Right forelimb (tissue), 1 donor: ENCODE results near the gene TMEM183A.
"Not testable (repeated sequence)": the region's sequence is repeated elsewhere in the genome, so short reads cannot be mapped to it uniquely, and the experiment has no call there.

ENCODE experiments used
- DNase-seq: peaks from one replicate; pipeline ENCODE4 v3.0.0-alpha.2; 2018

The TMEM183A gene

GRCh38 chr1:203006948-203007871, at the start of gene TMEM183A:
Gene TMEM183A, plus strand, starts transcription at chr1:203007374. Its CDS starts 92 bp downstream, at chr1:203007466.
- DNase-seq = peak; percentile 96

DNA sequence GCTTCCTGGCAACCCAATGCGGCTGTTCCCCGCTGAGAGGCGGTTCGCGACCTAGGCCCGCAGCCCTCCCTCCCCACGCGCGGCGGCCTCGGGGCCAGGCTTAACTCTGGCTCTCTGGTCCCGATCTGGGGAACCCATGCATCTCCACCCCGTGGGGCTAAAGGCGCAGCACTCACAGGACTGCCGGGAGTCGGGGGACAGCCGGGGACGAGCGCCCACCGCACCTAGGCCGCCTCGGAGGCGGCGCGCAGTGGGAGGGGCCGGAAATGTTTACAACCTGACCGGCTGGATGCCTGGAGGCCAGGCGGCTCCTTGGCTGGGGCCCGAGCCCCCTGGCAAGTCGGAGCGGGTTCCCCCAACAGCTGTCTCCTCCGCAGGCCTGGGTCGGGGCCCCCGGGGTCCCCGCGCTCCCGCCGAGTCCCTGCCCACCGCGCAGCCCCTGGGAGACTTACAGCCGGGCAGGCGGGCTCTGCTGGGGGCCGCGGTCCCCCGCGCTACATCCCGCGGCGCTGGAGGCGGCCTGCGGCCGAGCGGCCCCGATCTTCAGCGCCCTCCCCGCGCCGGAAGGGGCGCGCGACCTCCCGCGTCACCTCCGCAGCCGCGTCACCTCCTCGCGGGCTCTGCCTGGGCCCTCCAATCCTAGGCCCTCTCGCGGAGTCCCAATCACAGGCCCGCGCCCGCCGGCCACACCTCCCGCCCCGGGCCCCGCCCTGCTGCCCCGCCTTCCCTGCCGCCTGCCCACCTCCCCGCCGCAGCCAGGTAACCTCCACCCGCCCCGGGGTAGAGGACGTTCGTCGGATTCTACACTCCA, 49.2 kb upstream of the TMEM183A start, which contains the start of gene ADIPOR1:
TSS of gene ADIPOR1 (minus strand) at position 580 of the 811 bp plus-strand sequence. CDS start 7,242 bp downstream, outside the sequence.
- peak; percentile 89 for DNase-seq

- no peak for DNase-seq
Measured at GRCh38 chr1:202958544-202959275, 48.5 kb upstream of the TMEM183A start.

- DNase-seq = no peak
Measured at GRCh38 chr1:202959276-202959620, 47.9 kb upstream of the TMEM183A start.

GRCh38 chr1:202961220-202961880, 45.8 kb upstream of the TMEM183A start:
- DNase-seq = no peak

GRCh38 chr1:202964791-202965410, 42.3 kb upstream of the TMEM183A start:
- peak; percentile 46 for DNase-seq

DNA sequence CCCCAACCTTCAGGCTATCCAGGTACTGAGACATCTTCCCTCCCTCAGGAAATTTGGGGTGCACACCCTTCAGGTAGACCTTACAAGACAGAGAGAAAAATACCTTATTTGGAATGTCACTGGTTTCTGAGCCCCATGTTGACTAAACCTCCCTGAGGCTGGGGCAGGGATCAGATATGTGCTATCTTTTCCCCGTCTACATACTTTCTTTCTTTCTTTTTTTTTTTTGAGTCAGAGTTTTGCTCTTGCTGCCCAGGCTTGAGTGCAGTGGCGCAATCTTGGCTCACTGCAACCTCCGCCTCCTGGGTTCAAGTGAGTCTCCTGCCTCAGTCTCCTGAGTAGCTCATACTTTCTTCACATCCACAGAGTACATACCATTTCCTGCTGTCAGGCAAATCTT, 41.8 kb upstream of the TMEM183A start:
- no peak for DNase-seq

DNA sequence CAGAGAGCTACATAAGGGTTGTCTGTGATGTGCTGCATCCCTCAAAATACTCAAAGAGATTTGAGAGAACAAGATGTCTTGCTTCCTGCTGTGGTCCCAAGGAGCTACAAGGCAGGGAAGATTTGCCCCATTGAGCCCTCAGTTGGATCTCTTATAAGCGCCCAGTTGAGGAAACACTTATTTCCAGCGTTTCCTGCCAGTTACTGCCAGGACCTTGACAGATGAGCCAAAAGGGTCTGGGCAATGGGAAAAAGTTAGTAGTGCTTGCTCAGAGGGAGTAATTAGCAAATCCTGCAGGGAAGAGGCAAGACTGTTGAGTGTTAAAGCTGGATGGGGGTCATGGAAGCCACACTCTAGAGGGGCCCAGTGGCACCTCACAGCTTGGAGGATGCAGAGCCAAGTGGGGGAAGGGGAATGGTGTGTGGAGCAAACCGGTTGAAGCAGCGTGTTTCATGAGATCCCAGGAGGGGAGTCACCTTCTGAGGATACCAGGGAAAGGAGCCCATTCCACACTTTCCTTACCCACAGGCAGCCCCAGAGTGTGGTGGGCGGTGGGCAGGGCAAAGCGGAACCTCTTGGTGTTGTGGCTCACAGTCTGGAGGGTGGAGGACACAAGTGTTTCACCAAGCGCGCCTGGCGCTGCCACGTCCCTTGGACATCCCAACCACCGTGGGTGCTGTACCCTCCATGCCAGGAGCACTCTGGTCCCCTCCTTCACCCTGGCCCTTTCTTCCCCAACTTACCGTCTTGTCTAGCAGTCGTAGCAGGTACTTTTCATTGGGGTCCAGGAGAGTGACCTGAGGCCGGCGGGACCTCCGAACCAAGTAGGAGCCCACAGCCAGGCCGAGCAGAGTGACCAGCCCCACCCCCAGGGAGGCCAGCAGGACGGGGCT, 40.9 kb upstream of the TMEM183A start:
- DNase-seq = no peak

GRCh38 chr1:202967684-202968281, 39.4 kb upstream of the TMEM183A start:
- peak; percentile 48 for DNase-seq

DNA sequence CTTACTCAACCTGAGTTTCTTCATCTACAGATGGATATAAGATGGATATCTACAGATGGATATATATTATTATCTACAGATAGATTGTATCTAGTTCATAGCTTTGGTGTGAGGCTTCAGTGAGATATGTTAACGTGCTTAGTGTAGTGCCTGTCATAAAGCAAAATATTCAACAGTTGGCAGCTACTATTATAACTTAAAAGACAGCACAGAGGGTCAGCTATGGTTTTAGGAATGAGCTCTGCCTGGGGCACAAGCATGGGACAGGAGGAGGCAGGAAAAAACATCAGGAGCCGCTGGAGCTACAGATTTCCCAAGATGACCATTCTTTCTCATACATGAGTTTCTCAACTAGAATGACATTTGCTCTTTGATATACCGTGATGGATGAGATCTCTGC, 38.8 kb upstream of the TMEM183A start:
- no peak for DNase-seq

GRCh38 chr1:202968895-202969295, 38.3 kb upstream of the TMEM183A start:
- peak; percentile 53 for DNase-seq

DNA sequence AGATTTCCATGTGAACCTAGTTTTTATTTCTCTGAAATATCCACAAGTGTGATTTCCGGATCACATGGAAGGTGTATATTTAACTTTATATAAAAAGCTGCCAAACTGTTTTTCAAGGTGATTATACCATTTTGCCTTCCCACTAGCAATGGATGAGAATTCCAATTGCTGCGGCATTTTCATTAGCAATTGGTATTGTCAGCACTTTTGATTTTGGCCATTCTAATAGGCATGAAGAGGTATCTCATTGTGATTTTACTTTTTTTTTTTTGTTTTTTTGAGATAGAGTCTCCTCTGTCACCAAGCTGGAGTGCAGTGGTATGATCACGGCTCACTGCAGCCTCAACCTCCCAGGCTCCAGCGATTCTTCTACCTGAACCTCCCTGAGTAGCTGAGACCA, 35.1 kb upstream of the TMEM183A start:
- no peak for DNase-seq

- DNase-seq = no peak
Measured at GRCh38 chr1:202974856-202975255, 32.3 kb upstream of the TMEM183A start.

GRCh38 chr1:202976633-202977032, 30.5 kb upstream of the TMEM183A start:
- no peak for DNase-seq

DNA sequence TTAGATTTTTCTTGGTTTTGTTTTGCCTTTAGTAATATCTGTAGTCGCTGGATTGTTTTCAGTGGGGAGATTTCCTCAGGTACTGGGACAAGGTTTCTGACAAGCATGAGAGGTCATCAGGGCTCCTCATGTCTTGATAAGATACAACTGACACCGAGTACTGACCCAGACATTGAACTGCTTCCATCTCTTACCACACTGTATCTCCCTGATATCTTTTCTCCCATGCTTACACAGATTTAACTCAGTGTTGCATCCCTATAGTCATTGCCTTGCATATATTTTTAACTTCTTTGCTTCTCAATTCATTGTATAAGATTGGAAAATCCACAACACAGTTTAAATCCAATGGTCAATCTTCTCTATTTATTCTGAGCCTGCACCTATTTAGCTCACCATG, 27.7 kb upstream of the TMEM183A start:
- DNase-seq = no peak

DNA sequence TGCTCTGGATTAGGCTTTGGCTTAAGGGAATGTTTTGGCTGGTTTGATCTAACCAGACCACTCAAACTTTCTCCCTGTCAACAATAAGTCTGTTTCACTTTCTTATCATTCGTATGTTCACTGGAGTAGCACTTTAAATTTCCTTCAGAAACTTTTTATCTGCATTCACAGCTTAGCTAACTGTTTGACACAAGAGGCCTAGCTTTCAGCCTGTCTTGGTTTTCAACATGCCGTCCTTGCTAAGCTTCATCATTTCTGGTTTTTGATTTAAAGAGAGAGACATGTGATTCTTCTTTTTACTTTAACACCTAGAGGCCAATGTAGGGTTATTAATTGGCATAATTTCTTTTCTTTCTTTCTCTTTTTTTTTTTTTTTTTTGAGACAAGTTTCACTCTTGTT, 25.2 kb upstream of the TMEM183A start:
- no peak for DNase-seq

GRCh38 chr1:202982715-202983430, 24.3 kb upstream of the TMEM183A start:
- no peak for DNase-seq

- DNase-seq = not testable (repeated sequence)
Measured at GRCh38 chr1:202986120-202986519, 21.1 kb upstream of the TMEM183A start.

DNA sequence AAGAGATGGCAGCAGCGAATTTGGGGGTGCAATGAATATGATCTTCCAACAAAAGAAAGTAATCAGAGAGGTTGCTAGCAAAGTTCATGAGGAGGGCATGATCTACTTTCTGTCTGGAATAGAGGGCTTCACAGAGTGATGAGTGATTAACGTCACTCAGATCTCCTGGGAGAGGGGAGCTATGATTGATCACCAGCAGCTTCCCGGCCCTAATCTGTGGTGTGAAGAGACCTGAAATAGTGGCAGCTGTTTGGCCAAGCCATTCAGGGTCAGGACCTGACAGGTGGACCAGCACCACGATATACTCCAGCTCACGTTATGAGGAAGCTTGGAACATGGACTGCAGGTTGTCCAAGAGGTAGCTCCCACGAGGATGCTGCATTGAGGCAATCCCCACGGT, 19.9 kb upstream of the TMEM183A start:
- DNase-seq = no peak
